HG03520 (cell line): ENCODE measurements around the gene THUMPD3.

Experiments used
- ATAC-seq: cut with Tn5 transposase; IDR thresholded peaks from one replicate; pipeline ENCODE4 v1.9.1; 2021; ENCODE audit warnings: mild to moderate bottlenecking, moderate library complexity; ENCODE audit not compliant: unreplicated experiment

The THUMPD3 gene, protein sequence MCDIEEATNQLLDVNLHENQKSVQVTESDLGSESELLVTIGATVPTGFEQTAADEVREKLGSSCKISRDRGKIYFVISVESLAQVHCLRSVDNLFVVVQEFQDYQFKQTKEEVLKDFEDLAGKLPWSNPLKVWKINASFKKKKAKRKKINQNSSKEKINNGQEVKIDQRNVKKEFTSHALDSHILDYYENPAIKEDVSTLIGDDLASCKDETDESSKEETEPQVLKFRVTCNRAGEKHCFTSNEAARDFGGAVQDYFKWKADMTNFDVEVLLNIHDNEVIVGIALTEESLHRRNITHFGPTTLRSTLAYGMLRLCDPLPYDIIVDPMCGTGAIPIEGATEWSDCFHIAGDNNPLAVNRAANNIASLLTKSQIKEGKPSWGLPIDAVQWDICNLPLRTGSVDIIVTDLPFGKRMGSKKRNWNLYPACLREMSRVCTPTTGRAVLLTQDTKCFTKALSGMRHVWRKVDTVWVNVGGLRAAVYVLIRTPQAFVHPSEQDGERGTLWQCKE

DNA sequence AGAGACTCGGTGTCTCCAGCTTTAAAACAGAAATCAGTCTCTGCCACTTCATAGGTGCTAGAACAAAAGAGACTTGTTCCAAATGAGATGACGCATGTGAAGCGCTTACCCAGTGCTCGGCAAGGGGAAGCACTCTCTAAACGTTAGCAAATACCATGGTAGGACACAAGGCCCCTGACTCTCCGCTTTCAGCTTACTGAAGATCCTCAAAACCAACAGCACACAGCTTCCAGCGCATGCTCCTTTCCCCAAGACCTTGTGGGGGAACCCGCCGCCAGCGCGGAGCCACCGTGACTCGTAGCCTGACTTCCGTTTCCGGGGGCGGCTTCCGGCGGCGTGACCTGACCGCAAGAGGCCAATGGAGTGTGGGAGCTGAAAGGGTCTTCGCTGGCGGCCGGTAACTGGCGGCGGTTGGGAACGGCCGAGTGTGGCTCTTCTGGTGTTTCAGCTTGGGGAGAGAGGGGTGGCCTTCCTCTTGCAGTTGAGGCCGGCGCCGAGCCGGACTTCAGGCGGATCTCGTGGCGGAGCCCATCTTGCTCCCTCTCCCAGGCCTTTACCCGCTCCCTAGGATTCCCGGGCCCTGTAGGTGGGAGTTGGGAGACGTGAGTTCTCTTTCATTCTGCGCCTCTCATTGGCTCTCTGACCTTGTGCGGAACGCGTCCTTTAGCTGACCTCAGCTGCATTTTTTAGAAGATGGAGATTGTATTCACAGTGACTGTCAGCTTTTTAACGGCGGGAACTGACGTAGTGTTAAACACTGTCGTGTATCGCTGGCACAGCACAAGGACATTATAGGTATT lies at the start of gene THUMPD3:
THUMPD3 (plus strand) TSS at position 324 of the 800 bp plus-strand sequence. CDS start 2,015 bp downstream, outside the sequence.
- ATAC-seq = peak; percentile 96

DNA sequence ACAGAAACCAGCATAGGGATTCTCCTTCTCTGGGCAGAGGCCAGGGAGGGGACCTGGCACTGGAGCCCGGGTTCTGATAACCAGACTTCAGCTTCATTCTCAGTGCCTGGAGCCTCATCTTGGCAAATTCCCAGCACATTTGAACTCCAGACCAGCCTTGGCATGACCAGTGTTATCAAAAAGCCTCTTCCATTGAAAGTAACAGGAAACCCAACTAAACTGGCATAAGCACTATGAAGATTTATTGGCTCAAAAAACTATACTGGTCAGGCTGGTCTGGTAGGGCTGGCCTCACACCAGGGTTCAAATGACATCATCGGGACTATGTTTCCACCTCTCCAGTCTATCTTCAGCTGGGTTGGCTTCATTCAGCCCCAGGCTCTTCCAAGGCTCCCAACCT lies 48.1 kb upstream of the THUMPD3 start:
- ATAC-seq = no peak

DNA sequence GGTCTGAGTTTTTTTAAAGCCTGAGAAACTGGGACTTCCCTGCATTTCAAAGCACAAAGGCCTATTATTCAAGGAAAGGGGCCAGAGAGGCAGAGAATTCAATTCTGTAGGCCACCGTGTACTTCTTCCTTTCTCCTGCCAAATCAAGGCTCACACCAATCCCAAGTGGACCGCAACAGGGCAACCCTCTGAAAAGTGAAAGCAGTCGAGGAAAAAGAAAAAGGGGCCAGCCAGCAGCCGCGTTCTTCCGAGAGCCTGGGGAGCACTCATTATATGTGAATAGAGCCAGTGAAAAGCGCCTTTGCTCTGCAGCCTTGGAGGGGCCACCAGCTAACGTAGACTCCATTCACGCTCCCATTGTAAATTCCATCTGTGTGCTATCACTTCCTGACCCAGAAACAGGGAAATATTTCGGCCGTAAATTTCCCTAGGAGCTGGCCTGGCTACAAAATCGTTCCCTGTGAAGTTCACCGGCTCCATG lies 45.9 kb upstream of the THUMPD3 start:
- no peak for ATAC-seq

DNA sequence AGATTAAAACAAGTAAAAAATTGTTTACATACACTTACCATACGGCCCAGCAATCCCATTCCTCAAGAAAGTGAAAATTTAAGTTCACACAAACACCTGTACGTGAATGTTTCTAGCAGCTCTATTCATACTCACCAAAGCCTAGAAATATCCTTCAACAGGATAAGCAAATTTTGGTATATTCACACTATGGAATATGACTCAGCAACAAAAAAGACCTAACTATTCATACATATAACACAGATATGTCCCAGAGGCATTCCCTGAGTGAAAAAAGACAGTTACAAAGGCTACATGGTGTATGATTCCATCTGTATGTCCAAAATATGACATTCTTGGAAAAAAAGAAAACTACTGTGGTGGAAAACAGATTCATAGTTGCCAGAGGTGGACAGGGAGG lies 40.1 kb upstream of the THUMPD3 start:
- ATAC-seq = no peak

DNA sequence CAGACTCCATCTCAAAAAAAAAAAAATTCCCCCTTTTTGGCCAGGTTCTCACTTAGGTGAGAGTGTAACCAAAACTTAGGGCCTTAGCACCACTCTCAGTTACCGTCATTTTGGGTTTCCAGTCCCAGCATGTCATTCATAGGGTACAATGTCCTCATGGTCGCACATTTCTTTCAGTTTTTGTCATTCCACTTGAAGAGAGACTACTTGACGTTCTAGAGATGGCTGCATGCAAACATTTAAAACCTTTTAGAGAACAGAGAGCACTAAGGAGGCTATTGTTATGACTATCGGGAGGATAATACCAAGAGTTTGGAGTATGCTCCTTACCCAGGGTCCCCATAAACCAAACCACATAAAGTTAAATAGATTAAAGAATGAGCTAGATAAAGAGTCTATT lies 37.9 kb upstream of the THUMPD3 start:
- ATAC-seq = no peak

DNA sequence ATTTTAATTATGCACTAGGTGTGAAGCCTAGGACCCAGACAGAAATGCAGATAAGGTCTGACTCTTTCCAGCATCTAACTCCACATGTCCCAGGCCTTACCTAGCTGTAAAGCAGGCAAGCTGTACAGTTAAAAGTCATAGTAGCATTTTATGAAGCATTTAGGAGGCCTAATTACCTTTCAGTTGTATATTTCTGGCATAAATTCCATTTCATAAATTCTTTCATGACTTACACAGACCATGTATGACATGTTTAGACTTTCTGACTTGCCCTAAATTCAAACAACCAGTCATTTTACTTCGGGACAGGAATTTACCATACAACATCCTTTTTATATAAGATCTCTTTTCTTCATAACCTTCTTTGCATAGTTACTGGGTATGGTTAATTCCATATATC lies 35.3 kb upstream of the THUMPD3 start:
- ATAC-seq = no peak

DNA sequence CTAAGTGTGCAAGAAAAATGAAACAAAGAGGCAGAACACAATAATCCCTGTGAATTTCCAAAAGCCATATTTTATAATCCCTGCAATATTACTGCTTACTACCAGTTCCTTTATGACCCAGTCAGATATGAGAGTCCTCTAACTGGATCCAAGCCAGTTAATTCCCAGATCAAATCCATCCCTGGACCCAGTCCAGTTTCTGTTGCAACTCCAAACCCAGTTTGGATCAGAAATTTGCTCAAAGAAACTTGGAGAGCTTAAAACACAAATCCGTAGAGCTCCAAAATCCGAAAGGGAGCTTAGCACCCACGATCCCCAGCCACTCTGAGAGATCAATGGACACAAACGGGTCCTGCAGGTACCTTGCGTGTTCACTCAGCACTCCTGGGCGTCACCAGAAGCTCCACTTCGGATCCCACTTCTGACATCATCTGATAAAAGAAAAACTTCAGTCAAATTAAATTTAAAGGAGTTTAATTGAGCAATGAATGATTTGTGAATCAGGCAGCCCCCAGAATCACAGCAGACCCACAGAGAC lies 32.6 kb upstream of the THUMPD3 start:
- no peak for ATAC-seq

DNA sequence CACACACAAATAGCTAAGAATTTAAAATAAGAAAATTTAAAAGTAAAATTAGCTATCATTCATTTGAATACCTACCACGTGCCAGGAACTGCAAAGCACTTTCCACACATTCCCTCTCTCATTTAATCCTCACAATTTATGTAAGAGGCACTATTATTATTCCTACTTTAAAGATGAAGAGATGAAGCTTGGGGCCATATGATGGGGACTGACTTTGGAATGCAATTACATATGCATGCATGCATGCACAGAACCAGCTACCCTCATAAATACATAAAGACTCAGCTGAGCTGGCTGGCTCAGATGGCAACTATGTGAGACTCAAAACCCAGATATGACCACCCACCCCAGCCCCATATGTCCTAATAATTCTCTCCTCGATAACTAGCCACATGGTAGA lies 31.7 kb upstream of the THUMPD3 start:
- no peak for ATAC-seq

DNA sequence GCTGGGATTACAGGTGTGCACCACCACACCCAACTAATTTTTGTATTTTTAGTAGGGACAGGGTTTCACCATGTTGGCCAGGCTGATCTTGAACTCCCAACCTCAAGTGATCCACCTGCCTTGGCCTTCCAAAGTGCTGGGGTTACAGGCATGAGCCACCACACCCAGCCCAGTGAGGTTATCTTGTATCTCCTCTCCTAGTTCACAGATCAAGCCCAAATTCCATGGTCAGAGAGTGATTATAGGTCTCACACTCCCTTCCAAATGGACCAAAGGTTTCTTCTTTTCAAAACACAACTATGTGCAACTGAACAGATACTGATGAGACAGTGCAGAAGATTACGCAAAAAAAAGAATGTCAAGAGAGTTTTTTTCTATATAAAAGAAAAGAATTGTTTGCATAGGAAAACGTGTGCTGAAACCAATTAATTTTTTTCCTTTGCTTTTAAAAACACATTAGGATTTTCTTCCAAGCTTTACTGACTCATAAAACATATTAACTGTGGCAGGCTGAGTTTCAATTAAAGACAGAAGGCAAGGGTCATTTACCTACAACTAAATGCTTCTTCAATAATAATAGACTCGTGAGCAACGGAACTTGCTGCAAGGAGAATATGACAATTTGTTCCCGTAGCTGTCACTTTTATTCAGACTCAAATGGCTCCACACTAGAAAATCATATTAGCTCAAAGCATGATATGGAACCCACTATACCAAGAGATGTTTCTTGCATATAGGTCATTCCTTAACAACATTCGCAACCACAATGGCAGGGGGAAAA lies 30.4 kb upstream of the THUMPD3 start:
- no peak for ATAC-seq

DNA sequence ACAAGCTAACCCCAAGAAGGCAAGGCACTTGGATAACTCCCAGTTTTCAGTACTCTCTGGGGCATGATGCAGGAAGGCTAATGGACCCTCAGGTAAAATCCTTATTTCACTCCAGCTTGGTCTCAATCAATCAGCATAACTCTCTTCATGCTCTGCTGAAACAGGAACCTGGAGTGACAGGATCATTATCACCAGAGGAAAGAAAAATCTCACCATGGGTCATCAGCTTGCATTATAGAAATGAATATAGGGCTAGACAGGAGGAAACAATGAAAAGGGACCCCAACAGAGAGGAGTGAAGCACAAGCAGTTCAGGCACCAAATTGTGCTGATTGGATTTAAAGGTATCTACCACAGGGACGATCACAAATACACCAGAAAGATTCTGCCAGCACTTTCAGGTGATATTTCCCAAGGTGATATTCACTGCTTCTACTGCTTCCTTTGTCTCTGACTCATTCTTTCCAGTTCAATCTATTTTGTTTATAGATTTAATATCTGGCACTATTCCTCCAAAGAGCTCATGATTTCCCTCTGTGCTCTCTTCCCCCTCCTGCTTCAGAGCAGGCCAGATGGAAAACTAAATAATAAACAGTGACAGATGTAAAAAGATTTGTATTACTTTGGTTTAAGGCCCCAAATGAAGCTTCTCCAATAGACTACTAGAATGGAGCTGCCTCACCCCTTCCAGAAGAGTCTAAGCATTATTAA lies 22.9 kb upstream of the THUMPD3 start:
- ATAC-seq = no peak

DNA sequence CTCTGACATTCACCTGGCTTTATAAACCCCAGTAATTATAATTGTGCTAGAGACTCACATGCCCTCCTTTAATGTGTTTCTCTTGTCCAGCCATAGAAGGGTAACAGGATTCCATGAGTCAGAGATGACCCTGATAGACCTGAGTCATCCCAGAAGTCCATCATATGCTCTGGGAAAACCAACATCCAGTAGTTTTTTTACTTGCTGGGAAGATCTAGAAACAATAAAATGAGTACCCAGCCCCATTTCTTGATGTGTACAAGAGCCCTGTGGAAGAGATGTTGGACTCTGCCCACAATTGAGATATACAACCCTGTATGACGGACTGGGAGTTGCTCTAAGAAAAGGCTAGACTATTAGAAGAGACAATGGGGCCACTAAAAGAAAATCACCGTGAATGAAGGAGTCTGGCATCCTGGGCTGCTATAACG lies 22.4 kb upstream of the THUMPD3 start:
- no peak for ATAC-seq

DNA sequence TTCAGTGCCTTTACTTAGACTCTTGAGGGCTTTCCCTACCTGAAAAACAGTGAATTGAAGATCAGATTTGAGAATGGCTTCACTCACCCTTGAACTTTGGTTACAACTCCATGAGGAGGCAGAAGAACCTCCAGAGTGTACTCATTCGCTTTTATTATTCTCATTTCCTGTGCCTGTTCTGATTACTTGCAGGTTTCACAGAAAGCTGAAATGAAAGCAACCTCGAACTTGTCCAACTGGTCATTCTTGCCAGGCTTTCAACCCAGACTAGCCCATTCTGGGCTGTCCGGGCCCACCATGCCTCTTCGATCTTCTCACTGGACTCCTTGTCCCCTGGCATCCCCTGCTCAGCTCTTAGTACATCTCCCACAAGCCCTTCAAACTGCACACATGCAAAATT lies 20.2 kb upstream of the THUMPD3 start:
- no peak for ATAC-seq

DNA sequence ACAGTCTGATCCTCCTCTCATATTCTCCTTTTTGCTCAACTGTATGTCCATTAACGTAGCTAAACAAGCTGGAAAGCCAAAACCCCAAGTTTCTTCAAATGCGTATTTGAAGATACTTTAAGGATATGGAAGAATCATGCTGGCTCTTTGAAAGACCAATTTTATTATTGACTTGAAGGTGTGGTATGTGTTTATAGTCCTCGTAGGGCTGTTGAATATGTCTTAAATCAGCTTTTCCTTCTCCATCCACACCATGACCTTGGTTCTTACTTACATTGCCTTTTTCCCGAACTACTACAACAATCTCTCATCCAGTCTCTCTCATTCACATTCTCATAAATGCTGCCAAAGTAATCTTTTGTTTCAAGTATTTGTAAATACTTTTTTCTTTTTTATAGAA lies 19.7 kb upstream of the THUMPD3 start:
- ATAC-seq = no peak

DNA sequence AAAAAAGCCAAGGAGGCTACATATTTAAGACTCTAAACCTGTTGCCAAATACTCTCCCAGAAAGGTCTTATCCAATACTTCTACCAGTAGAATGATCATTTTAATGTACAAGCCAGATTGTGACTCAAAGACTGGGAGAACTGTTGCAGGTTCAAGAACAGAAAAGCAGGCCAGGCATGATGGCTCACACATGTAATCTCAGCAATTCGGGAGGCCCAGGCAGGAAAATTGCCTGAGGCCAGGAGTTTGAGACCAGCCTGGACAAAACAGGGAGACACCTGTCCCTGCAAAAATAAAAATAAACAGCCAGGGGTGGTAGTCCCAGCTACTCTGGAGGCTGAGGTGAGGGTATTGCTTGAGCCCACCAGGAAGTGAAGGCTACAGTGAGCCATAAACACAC lies 17.8 kb upstream of the THUMPD3 start:
- ATAC-seq = no peak

DNA sequence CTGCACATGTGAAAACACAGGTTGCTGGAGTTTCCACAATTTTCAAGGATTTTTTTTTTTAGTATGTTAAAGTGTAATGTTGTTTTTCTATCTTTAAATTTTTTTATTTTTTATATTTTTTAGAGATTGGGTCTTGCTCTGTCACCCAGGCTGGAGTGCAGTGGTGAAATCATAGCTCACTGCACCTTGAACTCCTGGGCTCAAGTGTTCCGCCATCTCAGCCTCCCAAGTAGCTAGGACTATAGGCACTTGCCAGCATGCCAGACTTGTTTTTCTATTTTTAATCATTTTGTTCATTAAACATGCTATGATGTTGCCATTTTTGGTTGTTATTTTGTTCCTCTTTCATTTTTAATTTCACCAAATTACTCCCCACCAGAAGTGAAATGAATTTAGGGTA lies 16.7 kb upstream of the THUMPD3 start:
- no peak for ATAC-seq

DNA sequence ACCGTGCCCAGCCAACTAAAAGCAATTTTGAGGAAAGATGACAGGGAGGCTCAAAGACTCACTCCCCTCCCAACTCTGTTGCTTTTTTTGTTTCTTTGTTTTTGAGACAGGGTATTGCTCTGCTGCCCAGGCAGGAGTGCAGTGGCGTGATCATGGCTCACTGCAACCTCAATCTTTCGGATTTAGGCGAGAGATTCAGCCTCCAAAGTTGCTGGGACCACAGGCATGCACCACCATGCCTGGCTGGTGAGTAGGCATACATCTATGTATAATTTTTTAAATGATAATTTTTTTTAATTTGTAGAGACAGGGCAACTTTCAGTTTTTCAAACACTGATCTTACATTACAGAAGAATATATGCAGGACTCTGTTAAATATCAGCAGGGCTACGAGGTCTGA lies 15.8 kb upstream of the THUMPD3 start:
- no peak for ATAC-seq

DNA sequence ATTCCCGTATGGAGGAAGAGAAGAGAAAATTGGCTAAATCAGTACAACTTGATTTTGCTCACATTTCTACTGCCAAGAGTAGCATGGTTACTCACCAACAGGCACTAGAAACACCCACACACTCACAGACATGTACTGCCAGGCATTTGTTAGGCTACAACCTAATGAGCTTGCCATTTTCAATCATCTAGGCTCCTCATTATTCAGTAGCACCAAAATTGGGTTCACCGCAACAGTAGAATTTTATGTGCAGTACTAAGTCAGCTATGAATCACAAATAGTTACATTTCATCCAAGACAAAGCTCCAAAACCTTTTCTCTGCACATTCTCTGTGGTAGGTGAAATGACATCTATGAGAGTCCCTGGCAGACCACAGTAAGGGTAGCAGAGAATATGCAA lies 15.0 kb upstream of the THUMPD3 start:
- no peak for ATAC-seq

DNA sequence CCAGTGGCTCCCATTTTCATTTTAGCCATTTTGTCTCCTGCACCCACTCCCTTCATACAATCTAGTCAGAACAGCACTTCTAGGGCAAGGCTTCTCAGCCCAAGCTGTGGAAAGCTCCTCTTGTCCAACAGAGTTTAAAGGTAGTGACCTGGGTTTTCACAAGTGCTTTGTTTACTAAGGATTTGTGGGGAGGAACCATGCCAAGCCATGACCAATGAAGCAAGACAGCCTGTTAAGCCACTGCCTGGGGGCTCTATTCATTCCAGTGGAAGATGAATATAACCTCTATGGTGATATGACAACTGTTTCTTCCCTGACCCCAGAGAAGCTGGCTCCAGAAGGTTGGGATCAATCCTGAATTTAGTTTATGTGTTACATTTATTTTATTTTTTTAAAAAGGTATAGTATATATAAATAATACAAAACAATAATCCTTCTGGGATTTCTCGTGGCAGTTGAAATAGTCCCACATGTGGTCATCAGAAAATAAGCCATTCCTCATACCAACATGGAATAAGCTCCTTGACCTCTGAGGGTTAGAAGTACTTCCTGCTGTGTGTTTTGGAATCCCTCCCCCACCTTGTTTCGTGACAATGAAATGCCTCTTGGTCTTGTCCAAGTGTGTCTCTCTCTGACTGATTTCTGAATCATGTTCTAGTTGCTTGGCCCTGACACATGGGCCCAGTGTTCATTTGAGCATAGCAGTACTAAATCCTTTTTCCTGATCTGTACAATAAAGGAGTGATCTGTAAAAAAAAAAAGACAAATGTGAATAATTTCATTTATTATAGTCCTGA lies 13.3 kb upstream of the THUMPD3 start:
- no peak for ATAC-seq

DNA sequence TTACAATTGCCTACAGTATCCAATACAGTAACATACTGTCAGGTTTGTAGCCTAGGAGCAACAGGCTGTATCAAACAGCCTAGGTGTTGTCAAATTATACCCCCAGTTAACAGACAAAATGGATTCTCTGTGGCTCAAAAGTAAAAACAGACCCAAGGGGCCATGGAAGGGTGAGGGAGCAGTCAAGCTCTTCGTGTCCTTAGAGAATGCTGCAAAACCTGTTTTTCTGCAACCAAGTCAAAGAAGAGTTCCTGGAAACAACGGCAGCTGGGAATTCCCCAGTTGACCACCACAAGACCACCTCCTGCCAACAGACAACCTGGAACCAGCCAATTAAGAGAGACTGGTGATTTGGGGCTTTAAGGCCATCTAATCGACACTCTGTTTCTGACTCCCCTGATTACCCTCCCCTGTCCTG lies 11.1 kb upstream of the THUMPD3 start:
- ATAC-seq = no peak
